ENCODE results near the gene SWAP70. TPM values are rescaled to one million over a fixed set of nuclear protein-coding genes. Genes with fewer than 3 reads are reported as not detected.

SWAP70 gene
- total and polyA plus RNA-seq, 10 of the 15 experiments (the other 5 are each of a cell fraction or from before 2014, with no cell fraction given) = 20.6 to 62.4 (median 41.7) TPM

- TF ChIP-seq, protein P1, sequence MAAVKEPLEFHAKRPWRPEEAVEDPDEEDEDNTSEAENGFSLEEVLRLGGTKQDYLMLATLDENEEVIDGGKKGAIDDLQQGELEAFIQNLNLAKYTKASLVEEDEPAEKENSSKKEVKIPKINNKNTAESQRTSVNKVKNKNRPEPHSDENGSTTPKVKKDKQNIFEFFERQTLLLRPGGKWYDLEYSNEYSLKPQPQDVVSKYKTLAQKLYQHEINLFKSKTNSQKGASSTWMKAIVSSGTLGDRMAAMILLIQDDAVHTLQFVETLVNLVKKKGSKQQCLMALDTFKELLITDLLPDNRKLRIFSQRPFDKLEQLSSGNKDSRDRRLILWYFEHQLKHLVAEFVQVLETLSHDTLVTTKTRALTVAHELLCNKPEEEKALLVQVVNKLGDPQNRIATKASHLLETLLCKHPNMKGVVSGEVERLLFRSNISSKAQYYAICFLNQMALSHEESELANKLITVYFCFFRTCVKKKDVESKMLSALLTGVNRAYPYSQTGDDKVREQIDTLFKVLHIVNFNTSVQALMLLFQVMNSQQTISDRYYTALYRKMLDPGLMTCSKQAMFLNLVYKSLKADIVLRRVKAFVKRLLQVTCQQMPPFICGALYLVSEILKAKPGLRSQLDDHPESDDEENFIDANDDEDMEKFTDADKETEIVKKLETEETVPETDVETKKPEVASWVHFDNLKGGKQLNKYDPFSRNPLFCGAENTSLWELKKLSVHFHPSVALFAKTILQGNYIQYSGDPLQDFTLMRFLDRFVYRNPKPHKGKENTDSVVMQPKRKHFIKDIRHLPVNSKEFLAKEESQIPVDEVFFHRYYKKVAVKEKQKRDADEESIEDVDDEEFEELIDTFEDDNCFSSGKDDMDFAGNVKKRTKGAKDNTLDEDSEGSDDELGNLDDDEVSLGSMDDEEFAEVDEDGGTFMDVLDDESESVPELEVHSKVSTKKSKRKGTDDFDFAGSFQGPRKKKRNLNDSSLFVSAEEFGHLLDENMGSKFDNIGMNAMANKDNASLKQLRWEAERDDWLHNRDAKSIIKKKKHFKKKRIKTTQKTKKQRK (IDR thresholded peaks at IDR 0.05; ENCODE audit: low read depth, low read length) = no peak
- TF ChIP-seq ELK1 (IDR thresholded peaks at IDR 0.05; ENCODE audit: low read depth, low read length) (no peak), JUNB (IDR thresholded peaks at IDR 0.05) (no peak), TAF1 (IDR thresholded peaks at IDR 0.05; ENCODE audit: borderline replicate concordance, low read depth, low read length) (no peak), NBN (IDR thresholded peaks at IDR 0.05) (no peak), TARDBP (IDR thresholded peaks at IDR 0.05; ENCODE audit: borderline replicate concordance) (no peak), RCOR1 (conservative IDR thresholded peaks at IDR 0.05; ENCODE audit: low read depth, low read length) (no peak), BMI1 (IDR thresholded peaks at IDR 0.05; ENCODE audit: borderline replicate concordance) (no peak), SRF (IDR thresholded peaks at IDR 0.05; ENCODE audit: low read depth in 2 of 2, low read length in 2 of 2) (no peak), KAT2A (conservative IDR thresholded peaks at IDR 0.05; ENCODE audit: control insufficient read depth, low read depth, low read length) (no peak), ZNF384 (IDR thresholded peaks at IDR 0.05; ENCODE audit: borderline replicate concordance, low read depth, low read length) (no peak)
Measured at GRCh38 chr11:9760193-9760575, 96.3 kb downstream of the SWAP70 start (continued).

All from GM12878 (cell line).